GM12891 (cell line): ENCODE measurements around the gene UBE2E1.

Source experiments
- POLR2A ChIP-seq: IDR thresholded peaks from 2 replicates; pipeline ENCODE4 v1.6.1; 2011; ENCODE audit warnings: low read depth, low read length, control low read depth
- POLR2AphosphoS5 ChIP-seq: IDR thresholded peaks from 2 replicates; pipeline ENCODE4 v1.6.1; 2011; ENCODE audit warnings: low read depth, low read length, control low read depth
- TAF1 ChIP-seq: IDR thresholded peaks from 2 replicates; pipeline ENCODE4 v1.6.1; 2011; ENCODE audit warnings: low read depth, low read length, control low read depth

- TF ChIP-seq POLR2AphosphoS5 = no peak
- no peak for TF ChIP-seq POLR2A
- TF ChIP-seq TAF1 = no peak
Measured at GRCh38 chr3:23756206-23756840, 49.4 kb upstream of the UBE2E1 start.
